ENCODE results near the gene ATF6B.
A peak's percentile ranks its signal among the peaks of the same experiment; 100 is the strongest.

Gene ATF6B

GRCh38 chr6:32127717-32128592 is at the start of gene ATF6B:
TSS of gene ATF6B (minus strand) at chr6:32128246. CDS start at chr6:32128207, 39 bp downstream.
- peak; percentile 97 to 98 for DNase-seq

GRCh38 chr6:32177183-32177787 is 49.2 kb upstream of the ATF6B start:
- peak in 1 of 2 experiments; percentile 69 for DNase-seq

- DNase-seq = no peak
Observed at GRCh38 chr6:32176476-32177182, 48.6 kb upstream of the ATF6B start.

- peak; percentile 84 to 94 for DNase-seq
Observed at GRCh38 chr6:32175711-32176475, 47.8 kb upstream of the ATF6B start, which contains the start of gene AGPAT1. TSS of gene AGPAT1 (minus strand) at chr6:32176084. CDS start at chr6:32171496, 4,588 bp downstream.

GRCh38 chr6:32175322-32175710 is 47.3 kb upstream of the ATF6B start:
- no peak for DNase-seq

- DNase-seq = no peak
Observed at GRCh38 chr6:32174416-32174815, 46.4 kb upstream of the ATF6B start.

- DNase-seq = no peak
Observed at GRCh38 chr6:32173051-32173727, 45.1 kb upstream of the ATF6B start.

GRCh38 chr6:32171234-32171633 is 43.2 kb upstream of the ATF6B start:
- DNase-seq = no peak

GRCh38 chr6:32170294-32170693 is 42.2 kb upstream of the ATF6B start:
- no peak for DNase-seq

GRCh38 chr6:32168807-32169591 is 41.0 kb upstream of the ATF6B start:
- no peak for DNase-seq

- DNase-seq = no peak
Observed at GRCh38 chr6:32168350-32168749, 40.3 kb upstream of the ATF6B start.

- DNase-seq = no peak
Observed at GRCh38 chr6:32167761-32168262, 39.8 kb upstream of the ATF6B start.

GRCh38 chr6:32167154-32167760 is 39.2 kb upstream of the ATF6B start:
- DNase-seq = no peak

- no peak for DNase-seq
Observed at GRCh38 chr6:32166411-32167061, 38.5 kb upstream of the ATF6B start.

GRCh38 chr6:32164295-32164694 is 36.2 kb upstream of the ATF6B start, which contains the start of gene EGFL8:
TSS of gene EGFL8 (plus strand) at chr6:32164595. CDS start at chr6:32166166, 1,571 bp downstream.
- no peak for DNase-seq

GRCh38 chr6:32163559-32164258 is 35.7 kb upstream of the ATF6B start:
- no peak for DNase-seq

GRCh38 chr6:32158052-32158451 is 30.0 kb upstream of the ATF6B start:
- DNase-seq = no peak

GRCh38 chr6:32156891-32157290 is 28.8 kb upstream of the ATF6B start:
- no peak for DNase-seq

- peak; percentile 69 to 72 for DNase-seq
Observed at GRCh38 chr6:32154514-32155161, 26.6 kb upstream of the ATF6B start.

Data from NCI-H1930 (cell line).